Astrocyte (in vitro differentiated cells and primary cell): ENCODE results near the gene SEC22B. TPM values are rescaled to one million over a fixed set of nuclear protein-coding genes. Genes with fewer than 3 reads are reported as not detected.
A peak's percentile ranks its signal among the peaks of the same experiment; 100 is the strongest.
"Not testable (repeated sequence)": the region's sequence is repeated elsewhere in the genome, so short reads cannot be mapped to it uniquely, and the experiment has no call there.

Experiments used
- DNase-seq: peaks from one replicate; pipeline ENCODE4 v3.0.0-alpha.2; 2010; ENCODE audit warnings: low read depth
- FAIRE-seq: peaks from 2 replicates; lab custom pipeline; 2011; peaks lifted over from hg19 to GRCh38; lab: Jason Lieb, UNC
- H2AFZ ChIP-seq: 2 replicates; pipeline ENCODE4 v1.6.0; 2012; ENCODE audit warnings: low read depth, low read length, inconsistent platforms
- H3K27ac ChIP-seq: 2 replicates; pipeline ENCODE4 v1.5.1; 2011; ENCODE audit warnings: low read depth, low read length, inconsistent platforms
- H3K27me3 ChIP-seq: 2 replicates; pipeline ENCODE4 v1.6.0; 2011; ENCODE audit warnings: low read length, inconsistent platforms; ENCODE audit not compliant: insufficient read depth
- H3K36me3 ChIP-seq: 2 replicates; pipeline ENCODE4 v1.5.1; 2011; ENCODE audit warnings: low read length, inconsistent platforms; ENCODE audit not compliant: insufficient read depth
- H3K4me1 ChIP-seq: 2 replicates; pipeline ENCODE4 v1.5.1; 2011; ENCODE audit warnings: low read length, inconsistent platforms; ENCODE audit not compliant: insufficient read depth
- H3K4me2 ChIP-seq: 2 replicates; pipeline ENCODE4 v1.6.0; 2012; ENCODE audit warnings: low read length, inconsistent platforms
- H3K4me3 ChIP-seq: 2 replicates; pipeline ENCODE4 v1.5.1; 2011; ENCODE audit warnings: low read depth, mild to moderate bottlenecking, low read length, inconsistent platforms; ENCODE audit not compliant: insufficient read depth
- H3K79me2 ChIP-seq: 2 replicates; pipeline ENCODE4 v1.6.0; 2012; ENCODE audit warnings: mild to moderate bottlenecking, low read length, inconsistent platforms; ENCODE audit not compliant: insufficient read depth
- H3K9ac ChIP-seq: 2 replicates; pipeline ENCODE4 v1.6.0; 2012; ENCODE audit warnings: mild to moderate bottlenecking, low read length, inconsistent platforms
- H3K9me3 ChIP-seq: 2 replicates; pipeline ENCODE4 v1.5.1; 2012; ENCODE audit warnings: low read depth, mild to moderate bottlenecking, low read length, inconsistent platforms; ENCODE audit not compliant: insufficient read depth
- H4K20me1 ChIP-seq: 2 replicates; pipeline ENCODE4 v1.6.0; 2012; ENCODE audit warnings: low read length, inconsistent platforms; ENCODE audit not compliant: insufficient read depth
- H3K27ac Mint-ChIP-seq: one replicate; pipeline ENCODE4 v1.8.0; 2021; ENCODE audit warnings: mild to moderate bottlenecking, mixed read lengths; ENCODE audit not compliant: unreplicated experiment
- H3K27me3 Mint-ChIP-seq: one replicate; pipeline ENCODE4 v1.8.0; 2021; ENCODE audit warnings: low read depth, mixed read lengths; ENCODE audit not compliant: unreplicated experiment
- H3K36me3 Mint-ChIP-seq: one replicate; pipeline ENCODE4 v1.8.0; 2021; ENCODE audit warnings: low read depth, mixed read lengths; ENCODE audit not compliant: unreplicated experiment
- H3K4me1 Mint-ChIP-seq: one replicate; pipeline ENCODE4 v1.8.0; 2021; ENCODE audit warnings: low read depth, mixed read lengths; ENCODE audit not compliant: unreplicated experiment
- H3K4me3 Mint-ChIP-seq: one replicate; pipeline ENCODE4 v1.8.0; 2021; ENCODE audit warnings: mild to moderate bottlenecking, moderate library complexity, mixed read lengths; ENCODE audit not compliant: unreplicated experiment
- H3K9me3 Mint-ChIP-seq: one replicate; pipeline ENCODE4 v1.8.0; 2021; ENCODE audit warnings: mild to moderate bottlenecking, mixed read lengths; ENCODE audit not compliant: unreplicated experiment
- total RNA-seq: library from RNA; stranded (reverse); gene quantifications from 2 replicates; pipeline ENCODE4 v1.2.1, GENCODE V29; 2021

SEC22B gene
- total RNA-seq, 1 donor from 2014 or later, result 45.9 TPM

- H3K27ac Mint-ChIP-seq, result peak overlapping the region; percentile 38
- not testable (repeated sequence) for H3K79me2 ChIP-seq, H2AFZ ChIP-seq, H3K4me3 Mint-ChIP-seq, H3K27me3 Mint-ChIP-seq, H3K36me3 ChIP-seq, H4K20me1 ChIP-seq, DNase-seq, FAIRE-seq, H3K9me3 ChIP-seq, H3K9ac ChIP-seq, H3K27ac ChIP-seq, H3K4me3 ChIP-seq, H3K36me3 Mint-ChIP-seq, H3K4me2 ChIP-seq, H3K9me3 Mint-ChIP-seq, H3K27me3 ChIP-seq, H3K4me1 ChIP-seq
- H3K4me1 Mint-ChIP-seq, result peaks cover 13% of the 10 kb centered on the region
Measured at GRCh38 chr1:120124628-120125027, 51.7 kb downstream of the SEC22B start.

DNA sequence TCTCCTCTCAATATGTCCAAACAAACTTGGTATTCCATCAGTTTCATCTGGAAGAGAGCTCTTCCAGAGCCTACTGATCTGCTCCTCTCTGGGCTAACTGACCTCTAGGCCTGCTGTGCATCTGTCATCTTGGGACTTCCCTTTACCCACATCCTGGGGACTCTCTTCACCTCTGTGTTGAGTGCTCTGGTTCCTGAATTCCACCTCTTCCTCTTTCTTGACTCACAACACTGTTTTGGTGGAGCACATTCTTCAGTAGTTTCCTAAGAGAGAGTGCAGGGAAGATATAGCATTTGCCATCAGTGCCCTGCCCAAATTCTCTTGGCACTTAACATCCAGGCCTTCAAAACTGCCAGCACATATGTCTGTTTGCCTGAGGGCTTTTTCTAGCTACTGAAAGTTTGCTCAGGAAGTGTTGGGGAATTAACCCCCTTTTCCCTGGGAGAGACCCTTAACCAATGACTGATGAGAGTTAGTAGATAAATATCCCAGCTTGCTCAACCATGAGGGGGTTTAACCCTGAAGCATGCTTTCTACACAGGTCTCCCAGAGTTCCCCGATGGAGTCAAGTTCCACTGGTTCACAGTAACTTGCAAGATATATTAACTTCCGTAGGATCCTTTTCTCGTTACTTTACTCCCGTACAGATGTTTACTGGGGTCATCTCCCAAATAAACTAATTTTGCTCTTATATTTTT is 52.4 kb downstream of the SEC22B start:
- H3K4me2 ChIP-seq, H3K27ac Mint-ChIP-seq, H3K79me2 ChIP-seq, H3K9ac ChIP-seq, H2AFZ ChIP-seq, H3K36me3 ChIP-seq, H3K9me3 Mint-ChIP-seq, H3K4me1 ChIP-seq, H3K27me3 ChIP-seq, H4K20me1 ChIP-seq, H3K4me3 Mint-ChIP-seq, DNase-seq, H3K36me3 Mint-ChIP-seq, H3K4me3 ChIP-seq, H3K27ac ChIP-seq, H3K27me3 Mint-ChIP-seq, H3K9me3 ChIP-seq: not testable (repeated sequence)
- peaks cover 13% of the 10 kb centered on the region for H3K4me1 Mint-ChIP-seq
- FAIRE-seq, result peak; percentile 5

DNA sequence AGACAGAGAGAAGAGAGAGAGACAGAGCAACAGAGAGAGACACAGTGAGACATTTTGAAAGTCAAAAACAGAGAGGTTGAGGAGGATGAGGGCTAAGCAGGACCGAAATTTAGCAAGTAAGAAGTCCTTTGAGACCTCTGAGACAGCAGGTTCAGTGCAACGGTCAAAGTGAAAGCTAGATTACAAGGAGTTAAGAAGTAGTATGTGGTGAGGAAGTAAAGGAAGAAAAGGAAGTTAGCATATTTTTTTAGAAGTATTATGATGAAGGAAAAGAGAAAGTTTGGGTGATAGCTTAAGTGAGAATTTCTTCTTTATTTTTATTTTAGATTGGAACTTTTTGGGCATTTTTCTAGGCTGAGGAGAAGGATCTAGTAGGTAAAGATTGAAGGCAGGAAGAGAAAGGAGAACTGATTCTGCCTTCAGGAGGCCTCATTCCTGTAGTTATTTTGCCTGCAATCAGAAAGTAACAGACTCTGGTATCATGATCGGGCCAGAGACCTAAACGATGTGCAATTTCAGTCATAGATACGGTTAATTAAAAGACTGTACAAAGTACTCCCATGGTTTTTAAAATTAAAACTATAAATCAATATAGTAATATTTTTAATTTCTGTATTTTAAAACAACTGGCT is 53.9 kb downstream of the SEC22B start:
- H3K27ac Mint-ChIP-seq, FAIRE-seq, H2AFZ ChIP-seq, H3K79me2 ChIP-seq, H3K9me3 ChIP-seq, H3K4me1 ChIP-seq, DNase-seq, H3K4me3 Mint-ChIP-seq, H3K36me3 ChIP-seq, H3K36me3 Mint-ChIP-seq, H3K4me2 ChIP-seq, H3K9me3 Mint-ChIP-seq, H3K27me3 ChIP-seq, H3K27ac ChIP-seq, H3K9ac ChIP-seq, H4K20me1 ChIP-seq, H3K4me3 ChIP-seq, H3K27me3 Mint-ChIP-seq: not testable (repeated sequence)
- H3K4me1 Mint-ChIP-seq, result peaks cover 18% of the 10 kb centered on the region

DNA sequence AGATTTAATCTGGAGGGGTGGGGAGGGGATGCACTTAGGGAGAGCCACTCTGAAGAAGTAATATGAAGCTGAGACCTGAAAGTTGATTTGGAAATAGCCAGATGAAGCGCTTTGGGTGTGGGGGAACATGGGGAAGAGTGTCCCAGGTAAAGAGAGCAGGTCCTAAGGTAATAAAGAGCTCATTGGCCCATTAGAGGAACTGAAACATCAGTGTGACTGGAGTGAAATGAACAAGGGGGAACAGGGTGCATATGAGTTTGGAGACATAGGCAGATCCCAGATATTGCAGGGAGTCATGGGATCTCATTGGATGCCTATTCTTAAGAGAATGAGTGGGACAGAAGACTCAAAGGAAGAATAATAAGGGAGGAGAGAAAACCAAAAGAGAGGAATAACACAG is 54.5 kb downstream of the SEC22B start:
- not testable (repeated sequence) for FAIRE-seq, H3K9me3 Mint-ChIP-seq

GRCh38 chr1:120120525-120120924 is 55.8 kb downstream of the SEC22B start:
- H4K20me1 ChIP-seq, H3K9me3 ChIP-seq, H3K27me3 ChIP-seq, H3K36me3 ChIP-seq, H3K4me1 ChIP-seq, H3K27ac ChIP-seq, H2AFZ ChIP-seq, DNase-seq, H3K4me3 ChIP-seq, H3K4me2 ChIP-seq, H3K9ac ChIP-seq, H3K79me2 ChIP-seq, H3K27me3 Mint-ChIP-seq, H3K4me3 Mint-ChIP-seq, H3K9me3 Mint-ChIP-seq, H3K36me3 Mint-ChIP-seq: not testable (repeated sequence)
- peak overlapping the region; percentile 53 for H3K27ac Mint-ChIP-seq
- H3K4me1 Mint-ChIP-seq, result peaks cover 22% of the 10 kb centered on the region
- peak; percentile 65 for FAIRE-seq

More for the DNA sequence above, 54.5 kb downstream of the SEC22B start:
- not testable (repeated sequence) for H3K36me3 Mint-ChIP-seq, H3K9me3 ChIP-seq, H3K4me2 ChIP-seq, H2AFZ ChIP-seq, H3K4me3 ChIP-seq, H3K79me2 ChIP-seq, H3K27ac ChIP-seq, H3K27me3 ChIP-seq, H3K27me3 Mint-ChIP-seq, H4K20me1 ChIP-seq, H3K9ac ChIP-seq, H3K4me1 ChIP-seq, H3K36me3 ChIP-seq, H3K4me3 Mint-ChIP-seq, DNase-seq, H3K27ac Mint-ChIP-seq
- peaks cover 18% of the 10 kb centered on the region for H3K4me1 Mint-ChIP-seq
